ENCODE data around the gene FLT3.
"Not testable (repeated sequence)": the region's sequence is repeated elsewhere in the genome, so short reads cannot be mapped to it uniquely, and the experiment has no call there.

The FLT3 gene

DNA sequence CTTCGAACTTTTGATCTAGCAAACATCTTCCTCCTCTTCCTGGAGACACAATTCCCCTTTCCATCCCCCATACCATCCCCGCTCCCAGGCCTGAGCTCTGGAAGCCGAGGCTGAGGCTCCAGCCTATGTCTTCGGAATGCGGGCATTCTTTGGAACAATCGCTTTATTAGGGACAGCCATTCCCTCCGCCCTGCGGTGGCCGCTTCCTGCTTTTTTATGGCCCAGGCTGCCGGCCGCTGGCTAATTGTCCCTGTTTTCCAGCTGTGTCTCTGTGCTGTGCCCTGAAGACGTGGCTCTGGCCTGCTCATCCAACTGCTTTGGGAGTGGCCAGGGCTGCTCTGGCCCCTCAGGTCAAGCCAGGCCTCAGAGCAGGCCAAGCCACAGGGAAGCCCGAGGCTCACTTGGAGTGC, 129.1 kb downstream of the FLT3 start:
- DNase-seq = no peak

DNA sequence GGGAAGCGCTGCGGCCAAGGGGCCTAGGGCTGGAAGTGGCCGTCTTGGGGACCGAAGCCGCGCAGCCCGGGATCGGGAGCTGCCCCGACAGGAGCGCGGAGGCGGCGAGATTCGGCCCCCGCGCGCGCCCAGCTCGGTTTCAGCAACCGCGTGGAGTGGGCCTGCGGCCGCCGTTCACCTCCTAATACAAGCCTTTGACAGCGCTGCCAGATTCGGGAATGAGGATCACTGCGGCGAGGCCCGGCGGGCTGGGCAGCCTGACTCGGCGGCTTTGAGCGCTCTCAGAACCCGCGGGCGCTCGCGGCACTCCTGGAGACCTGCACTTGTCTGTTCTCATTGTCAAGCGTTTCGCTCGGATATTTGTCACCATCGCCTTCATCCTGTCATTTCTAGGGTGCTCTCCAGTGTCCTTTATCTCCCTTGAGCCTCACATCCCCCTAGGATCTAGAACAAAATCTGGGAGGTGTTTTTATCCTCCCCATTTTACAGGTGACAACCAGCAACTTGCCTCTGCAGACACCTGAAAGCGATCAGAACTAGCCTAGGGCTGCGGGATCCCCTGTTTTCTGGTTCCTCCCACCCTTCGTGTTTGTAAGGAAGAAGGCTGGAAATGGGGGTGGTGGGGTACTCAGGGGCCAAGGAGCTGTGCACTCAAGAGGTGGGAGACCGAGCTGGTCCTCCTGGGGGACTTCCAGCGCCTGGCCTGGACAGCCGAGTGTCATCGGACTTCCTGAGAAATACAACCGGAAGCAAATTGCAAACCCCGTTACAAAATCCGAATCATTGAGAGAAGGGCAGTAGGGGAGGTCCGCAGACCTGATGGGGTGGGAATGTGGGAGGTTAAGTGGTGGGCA, 129.8 kb downstream of the FLT3 start:
- no peak for DNase-seq

DNA sequence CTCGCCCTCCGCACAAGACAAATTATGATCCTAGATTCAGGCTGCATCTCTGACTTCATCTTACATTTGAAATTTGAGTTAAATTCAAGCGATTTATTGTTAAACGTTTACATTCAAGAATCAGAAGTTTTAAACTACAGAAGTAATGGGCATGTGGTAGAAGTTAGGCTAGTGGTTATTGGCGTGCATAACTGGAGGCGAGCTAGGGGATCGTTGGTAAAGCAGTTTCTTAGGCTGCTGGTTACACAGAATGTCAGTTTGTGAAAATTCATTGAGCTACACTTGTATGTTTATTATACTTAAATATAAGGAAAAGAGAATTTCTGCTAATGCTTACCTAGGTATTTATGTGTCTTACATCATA, 130.5 kb downstream of the FLT3 start:
- no peak for DNase-seq

DNA sequence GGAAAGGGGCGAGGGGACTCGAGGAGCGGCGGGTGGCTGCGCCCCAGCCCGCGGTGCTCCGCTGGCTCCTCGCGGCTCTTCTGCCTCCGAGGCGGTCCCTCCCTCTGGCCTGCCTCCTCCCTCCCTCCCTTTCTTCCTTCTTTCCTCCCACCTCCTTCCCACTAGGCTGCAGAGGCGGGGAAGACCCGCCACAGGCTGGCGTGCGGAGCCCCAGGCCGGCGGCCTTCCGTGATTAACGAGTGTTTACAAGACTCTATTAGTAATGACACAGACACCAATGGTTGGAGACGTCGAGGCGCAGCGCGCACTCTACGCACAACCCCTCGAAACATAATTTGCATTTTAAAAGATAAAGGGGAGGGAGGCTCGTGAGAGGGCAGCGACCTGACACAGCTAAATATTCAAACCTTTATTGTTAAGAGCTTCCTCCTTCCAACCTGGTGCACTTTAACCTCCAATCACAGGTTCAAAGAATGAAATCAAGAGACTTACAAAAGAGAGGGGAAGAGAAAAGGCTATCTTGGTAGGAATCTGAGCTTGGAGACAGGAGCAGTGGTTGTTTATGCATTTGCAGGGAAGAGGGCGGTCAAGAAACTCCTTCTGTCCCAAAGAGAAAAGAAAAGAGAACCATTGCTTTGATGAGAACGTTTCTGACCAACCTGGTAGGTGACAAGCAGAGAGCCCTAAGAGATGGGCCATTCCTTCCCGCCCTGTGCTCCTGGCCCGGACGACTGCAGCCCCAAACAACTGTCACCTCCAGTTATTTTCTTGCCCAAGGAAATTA, 131.1 kb downstream of the FLT3 start, which contains the start of gene CDX2:
Gene CDX2 (minus strand): TSS at position 234 of the 784 bp plus-strand sequence. CDS start 309 bp downstream, outside the sequence.
- DNase-seq = no peak

DNA sequence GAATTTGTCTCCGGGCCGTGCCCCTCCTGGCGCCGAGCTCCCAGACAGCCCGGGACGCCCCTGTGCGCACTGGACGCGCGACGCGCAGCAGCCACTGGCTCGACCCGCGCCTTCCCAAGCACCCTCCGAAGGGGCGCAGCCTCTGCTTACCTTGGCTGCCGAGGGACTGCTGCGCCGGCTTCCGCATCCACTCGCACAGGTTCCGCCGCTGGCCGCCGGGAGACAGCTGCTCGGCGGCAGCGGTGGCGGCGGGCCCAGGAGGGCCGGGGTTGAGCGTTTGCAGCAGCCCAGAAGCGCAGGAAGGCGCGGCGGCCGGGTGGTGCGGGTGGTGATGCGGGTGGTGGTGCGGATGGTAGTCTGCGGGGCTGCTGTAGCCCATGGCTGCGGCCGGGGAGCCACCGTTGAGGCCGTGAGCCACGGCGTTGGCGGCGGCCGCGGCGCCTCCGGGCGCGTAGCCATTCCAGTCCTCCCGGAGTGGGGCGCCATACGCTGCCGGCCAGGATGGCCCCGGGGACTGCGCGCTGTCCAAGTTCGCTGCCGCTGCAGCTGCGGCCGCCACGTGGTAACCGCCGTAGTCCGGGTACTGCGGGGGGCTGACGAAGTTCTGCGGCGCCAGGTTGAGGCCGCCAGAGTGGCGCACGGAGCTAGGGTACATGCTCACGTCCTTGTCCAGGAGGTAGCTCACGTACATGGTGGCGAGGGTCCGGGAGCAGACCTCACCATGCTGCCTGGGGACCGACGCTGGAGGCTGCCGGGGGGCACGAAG, 131.9 kb downstream of the FLT3 start:
- no peak for DNase-seq

DNA sequence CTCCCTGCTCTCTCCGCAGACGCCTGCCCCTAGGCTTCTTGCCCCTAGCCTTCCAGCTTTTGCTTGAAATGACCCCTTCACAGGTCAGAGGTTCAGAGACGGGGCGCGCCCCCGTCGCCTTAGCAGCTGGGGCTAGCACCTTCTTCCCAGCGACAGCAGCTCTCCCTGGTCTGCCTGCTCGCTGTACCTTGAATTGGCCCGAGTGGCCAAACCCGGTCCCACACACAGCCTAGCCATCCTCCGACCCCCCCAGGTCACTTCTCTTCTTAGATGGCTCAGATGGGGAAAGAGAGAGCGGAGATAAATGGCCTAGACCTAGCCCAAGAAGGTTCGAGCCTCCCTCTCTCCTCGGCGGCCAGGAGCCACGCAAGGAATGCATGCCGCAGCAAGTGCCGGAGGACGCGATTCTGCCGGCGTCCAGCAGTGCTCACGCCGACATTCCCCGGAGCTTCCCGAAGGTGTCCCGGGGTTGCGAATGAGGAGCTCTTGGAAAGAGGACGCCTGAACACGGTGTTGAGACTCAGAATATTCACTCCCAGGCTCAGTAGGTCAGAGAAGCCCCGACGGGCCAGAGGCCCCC, 132.6 kb downstream of the FLT3 start:
- no peak for DNase-seq

DNA sequence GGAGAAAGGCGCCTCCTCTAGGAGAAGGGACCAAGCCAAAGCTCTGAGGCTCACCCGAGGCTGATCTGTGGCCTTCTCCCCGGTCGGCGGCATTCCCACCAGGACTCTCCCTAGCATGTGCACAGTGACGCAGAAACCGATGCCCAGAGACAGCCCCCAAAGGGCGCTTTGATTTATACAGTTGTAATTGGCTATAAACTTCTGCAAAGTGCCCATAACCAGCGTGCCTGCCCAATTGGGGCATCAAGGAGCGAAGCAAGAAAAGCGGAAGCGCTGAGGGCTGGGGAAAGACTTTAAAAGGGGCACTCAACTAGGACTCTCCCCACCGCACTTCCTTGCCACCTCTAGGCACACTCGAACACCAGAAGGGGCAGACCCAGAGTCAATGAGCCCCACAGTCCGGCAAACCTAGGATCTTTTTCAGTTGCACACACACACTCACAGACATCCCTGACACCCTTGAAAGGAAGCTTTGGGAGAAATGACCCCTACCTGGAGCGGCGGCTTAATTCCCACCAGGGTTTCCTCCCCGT, 133.1 kb downstream of the FLT3 start:
- no peak for DNase-seq

DNA sequence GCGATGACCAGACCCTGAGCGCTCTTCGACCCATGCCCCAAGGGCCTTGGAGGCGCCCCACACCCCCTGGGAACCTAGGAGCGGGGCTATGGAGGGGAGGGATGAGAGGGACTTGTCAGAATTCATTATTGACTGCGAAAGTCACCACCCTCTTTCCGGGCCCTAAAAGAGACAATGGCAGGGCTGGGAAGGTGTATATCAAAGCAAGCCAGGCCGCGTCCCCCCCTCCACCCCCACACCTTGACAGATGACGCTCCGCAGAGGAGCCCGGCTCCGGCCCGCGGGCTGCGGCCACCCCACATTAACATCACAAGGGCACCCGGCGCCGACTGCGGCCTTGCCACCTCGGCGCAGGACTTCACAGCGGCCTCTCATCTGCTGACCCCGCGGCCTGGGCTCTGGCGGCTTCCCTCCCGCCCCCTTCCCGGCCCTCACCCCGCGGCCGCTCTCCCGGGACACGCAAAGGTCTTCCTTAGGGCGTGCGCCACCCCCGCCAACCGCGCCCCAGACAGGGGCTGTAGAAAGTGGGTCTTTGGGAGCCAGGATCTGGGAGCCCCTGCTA, 133.7 kb downstream of the FLT3 start:
- no peak for DNase-seq

DNA sequence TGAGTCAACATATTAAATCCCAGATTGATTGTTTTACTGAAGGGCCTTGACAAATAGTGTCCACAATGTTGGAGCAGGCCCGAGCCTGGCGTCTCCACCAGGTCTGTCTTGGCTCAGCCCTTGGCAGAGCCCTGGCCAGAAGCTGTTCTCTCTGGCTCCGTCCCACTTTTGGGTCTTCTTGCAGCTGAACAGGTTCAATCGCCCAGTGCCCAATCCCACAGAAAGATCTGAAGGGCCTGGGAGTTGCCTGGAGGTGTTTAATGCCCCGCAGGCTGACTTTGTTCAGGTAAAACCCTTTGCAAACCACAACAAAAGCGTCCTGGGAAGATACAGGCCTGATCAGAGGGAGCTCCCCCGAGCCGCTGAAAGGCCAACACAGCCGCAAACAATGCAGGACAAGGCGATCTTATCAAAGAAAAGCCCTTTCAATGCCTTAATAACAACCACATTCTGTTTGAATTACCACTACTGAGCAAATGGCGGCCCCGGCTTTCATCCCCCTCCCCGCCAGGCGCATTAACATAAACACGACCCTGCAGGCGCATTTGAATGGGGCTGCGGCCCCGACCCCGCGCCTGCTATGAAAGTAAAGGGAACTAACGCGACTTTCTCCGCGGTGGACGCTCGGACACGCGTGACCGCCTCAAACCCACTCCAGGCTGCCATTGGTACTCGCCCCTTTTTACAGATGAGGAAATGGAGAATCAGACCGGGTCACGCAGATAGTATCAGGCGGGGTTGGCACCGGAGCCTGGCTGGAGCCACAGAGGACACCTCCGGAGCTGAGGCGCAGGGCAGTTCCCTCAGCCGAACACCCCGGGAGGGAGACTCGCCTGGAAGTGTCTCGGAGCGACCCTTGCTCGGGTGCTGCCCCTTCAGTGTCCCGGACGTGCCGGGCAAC, 134.4 kb downstream of the FLT3 start:
- DNase-seq = no peak

DNA sequence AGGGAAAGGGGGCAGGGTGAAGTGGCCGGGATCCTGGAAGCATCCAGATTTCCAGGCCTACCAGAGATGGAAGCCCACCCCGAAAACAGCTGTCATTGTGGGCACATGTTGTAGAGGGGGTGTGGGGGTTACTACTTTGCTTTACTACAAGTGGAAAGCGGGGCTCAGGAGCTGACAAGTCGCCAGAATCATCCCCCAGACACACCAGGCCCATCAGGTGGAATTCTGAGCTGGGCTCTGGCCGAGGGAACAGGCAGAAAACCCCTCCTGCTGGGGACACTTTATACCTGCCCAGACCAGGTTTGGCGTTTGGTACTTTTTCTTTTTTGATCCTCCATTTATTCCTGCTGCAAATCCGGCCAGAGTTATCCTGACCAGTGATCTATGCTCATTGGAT, 135.0 kb downstream of the FLT3 start:
- no peak for DNase-seq

DNA sequence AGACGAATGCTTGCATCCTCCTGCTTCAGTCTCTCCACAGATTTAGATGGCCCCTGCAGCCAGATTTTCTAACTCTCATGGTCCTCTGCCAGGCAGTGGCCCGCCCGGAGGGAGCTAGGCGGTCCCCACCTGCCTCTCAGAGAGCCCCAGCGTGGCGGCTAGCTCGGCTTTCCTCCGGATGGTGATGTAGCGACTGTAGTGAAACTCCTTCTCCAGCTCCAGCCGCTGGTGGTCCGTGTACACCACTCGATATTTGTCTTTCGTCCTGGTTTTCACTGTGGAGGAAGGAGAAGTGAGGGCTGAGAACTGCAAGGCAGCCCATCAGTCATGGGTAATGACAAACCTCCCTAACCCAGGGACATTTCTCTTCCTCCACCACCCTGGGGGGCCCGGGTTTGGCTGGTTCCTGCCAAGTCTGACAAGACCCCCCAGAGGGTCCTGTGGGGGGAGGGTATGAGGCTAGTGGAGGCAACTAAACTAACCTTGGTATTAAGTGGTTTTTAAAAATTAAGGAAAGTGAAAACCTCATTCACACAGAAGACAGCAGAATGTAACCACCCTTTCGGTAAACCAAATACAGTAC, 135.5 kb downstream of the FLT3 start:
- DNase-seq = no peak

DNA sequence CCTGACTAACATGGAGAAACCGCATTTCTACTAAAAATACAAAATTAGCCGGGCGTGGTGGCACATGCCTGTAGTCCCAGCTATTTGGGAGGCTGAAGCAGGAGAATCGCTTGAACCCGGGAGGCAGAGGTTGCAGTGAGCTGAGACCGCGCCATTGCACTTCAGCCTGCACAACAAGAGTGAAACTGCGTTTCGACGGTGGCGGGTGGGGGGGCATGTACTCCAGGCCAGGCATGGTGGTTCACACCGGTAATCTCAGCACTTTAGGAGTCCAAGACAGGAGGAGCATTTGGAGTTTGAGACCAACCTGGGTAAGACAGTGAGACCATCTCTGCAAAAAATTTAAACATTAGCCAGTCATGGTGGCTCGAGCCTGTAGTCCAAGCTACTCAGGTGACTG, 136.2 kb downstream of the FLT3 start:
- not testable (repeated sequence) for DNase-seq

DNA sequence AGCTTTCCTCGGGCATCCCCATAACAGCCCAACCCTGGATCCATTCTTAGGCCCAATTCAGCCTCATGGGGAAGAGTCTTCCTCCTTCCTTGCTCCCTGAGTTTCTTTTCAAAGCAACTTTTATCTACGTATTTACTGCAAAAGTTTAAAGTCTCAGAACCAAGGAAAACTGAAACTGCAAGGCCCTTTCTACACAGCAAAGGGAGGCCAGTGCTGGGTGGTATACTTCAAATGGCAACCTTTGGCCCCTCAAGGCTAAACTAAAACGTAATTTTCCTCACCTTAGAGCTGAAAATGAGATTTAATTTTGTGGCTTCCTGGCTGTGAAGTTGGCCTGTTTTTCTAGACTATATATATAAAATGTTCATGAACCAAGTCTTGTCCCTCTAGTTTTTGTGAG, 136.9 kb downstream of the FLT3 start:
- no peak for DNase-seq

DNA sequence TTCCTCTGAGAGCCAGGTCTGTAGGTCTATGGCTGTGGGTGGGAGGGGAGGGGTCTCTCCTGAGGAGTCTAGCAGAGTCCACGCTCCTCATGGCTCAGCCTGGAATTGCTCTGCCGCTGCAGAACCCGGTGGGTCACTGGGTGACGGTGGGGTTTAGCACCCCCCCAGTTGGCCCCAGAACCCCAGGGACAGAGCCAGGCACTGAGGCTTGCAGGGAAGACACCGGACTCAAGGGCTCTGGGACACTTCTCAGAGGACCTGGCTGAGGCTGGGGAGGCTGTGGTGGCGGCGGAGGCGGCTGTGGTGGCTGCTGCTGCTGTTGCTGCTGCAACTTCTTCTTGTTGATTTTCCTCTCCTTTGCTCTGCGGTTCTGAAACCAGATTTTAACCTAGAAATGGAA, 137.4 kb downstream of the FLT3 start:
- DNase-seq = no peak

DNA sequence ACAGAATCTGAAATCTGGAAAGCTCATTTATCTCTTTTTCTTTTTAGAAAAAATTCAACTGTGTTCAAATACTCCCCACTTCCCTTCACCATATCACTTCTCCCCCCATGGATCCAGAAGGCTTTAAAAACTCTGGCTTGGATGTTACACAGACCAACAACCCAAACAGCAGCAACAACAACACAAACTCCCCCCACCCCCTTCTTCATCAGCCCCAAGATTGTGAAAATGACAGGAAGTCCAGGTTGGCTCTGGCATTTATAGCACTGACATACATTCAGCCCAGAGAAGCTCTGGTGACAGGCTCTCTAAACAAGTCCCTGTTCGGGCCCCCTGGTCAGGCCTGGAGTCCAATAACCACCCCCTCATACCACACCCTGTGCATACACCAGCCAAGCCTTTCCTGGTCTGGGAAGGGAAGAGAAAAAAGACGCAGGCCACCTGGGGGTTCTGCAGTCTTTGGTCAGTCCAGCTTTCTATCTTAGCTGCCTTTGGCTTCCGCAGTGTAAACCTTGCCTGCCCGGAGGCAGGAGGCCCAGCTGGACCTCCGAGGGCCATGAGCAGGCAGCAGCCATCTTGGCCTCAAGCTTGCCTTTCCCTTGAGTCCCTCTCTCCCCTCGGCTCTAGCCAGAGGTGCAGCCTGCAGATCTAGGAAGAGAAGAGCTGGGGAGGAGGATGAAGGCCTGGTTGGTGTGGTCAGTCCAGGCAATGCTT, 138.1 kb downstream of the FLT3 start:
- DNase-seq = no peak

DNA sequence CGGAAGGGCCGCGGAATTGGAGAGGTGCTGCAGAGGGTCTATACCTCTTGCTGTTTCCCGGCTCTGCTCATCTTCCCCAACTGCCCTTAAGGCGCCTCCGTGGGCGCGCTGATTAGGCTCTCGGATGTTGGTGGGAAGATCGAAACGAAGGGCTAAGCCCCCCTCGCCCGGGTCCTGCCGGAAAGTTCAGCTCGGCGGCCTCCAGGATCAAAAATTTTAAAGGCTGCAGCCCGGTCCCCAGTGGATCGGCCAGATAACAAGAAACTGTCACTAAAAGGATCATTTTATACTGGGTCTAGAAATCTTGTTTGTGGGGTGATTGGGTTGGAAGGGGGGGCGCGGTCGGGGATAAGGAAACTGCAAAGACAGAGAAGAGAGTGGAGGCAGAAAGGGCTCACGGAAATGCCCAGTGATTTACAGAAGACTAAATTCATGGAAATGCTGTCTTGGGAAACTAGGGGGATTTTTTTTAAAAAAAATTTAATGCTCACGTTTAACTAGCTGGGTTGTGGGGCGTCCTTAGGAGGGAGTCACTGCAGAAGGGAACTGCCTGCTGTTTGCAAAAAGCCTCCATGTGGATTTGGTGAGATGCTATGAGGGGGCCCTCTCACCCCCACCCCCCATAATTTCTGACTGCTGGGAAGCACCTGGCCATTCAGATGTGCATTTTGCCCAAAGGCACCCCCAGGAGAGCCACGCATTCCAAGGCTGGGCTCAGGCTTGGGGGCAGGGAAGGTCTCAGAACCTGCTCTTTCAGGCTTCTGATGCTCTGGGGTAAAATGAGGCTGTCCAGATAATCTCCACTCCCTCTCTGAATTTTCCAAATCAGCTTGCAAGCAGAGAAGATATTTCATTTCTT, 138.9 kb downstream of the FLT3 start:
- no peak for DNase-seq

DNA sequence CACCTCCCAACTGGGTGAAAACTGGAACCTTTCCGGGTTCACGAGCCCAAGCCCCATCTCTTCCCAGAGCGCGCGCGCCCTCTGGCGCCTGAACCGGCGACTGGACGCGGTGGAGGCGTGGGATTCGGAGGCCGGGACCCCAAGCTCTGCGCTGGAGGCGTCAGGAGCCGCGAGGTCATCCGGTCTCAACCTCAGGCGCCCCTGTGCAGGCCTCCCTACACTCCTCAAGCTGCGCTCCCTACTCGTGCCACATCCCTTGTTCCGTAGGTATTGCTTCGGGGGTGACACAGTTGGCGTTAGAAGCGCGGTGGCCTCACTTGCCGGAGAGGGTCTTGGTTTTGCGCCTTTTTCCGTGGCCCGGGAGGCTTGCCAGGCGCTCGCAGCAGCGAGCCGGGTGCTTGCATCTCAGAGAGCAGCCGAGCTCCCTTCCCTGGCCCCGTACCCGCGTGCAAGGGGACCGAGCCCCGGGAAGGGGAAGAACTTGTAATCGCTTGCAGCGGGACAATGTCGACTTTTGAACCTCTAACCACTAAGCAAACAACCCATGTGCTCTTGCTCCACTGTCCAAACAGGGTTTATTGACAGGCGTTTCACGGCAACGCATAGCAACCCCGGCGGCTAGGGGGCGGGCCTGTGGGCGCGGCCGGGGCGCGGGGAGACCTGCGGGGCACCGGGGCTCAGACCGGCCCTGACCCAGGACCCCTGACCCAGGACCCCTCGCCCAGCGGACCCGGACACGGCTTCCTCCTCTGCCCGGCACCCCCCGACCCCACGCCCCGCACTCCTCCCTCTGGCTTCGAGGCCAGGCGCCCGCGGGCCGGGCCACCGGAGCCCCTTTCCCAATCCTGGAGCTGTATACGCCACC, 139.8 kb downstream of the FLT3 start:
- DNase-seq = no peak

DNA sequence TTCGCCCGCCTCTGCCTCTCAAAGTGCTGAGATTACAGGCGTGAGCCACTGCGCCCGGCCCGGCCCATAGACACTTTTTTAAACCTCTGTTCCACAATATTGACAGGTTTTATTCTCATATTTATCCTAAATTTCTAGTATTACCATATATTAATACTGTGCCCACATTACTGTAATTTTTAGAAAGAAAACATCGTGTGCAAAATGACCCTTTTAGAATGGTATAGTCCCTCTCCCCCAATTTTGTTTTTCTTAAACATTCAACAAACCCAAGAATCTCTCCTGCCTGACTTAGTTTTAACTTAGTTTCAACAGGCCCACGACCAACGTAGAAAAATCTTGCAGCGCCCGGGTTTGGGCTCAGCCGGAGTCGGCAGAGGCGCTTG, 140.4 kb downstream of the FLT3 start:
- no peak for DNase-seq
